ENCODE measurements around the gene SIK3.
"Not testable (repeated sequence)": the region's sequence is repeated elsewhere in the genome, so short reads cannot be mapped to it uniquely, and the experiment has no call there.

Gene SIK3

GRCh38 chr11:116856423-116856822 lies 241.8 kb downstream of the SIK3 start:
- DNase-seq: no peak

- no peak for DNase-seq
Measured at GRCh38 chr11:116855413-116855812, 242.8 kb downstream of the SIK3 start.

- peak; percentile 89 for DNase-seq
Measured at GRCh38 chr11:116853461-116854073, 244.7 kb downstream of the SIK3 start.

GRCh38 chr11:116852261-116853031 lies 245.8 kb downstream of the SIK3 start:
- peak; percentile 26 for DNase-seq

GRCh38 chr11:116851626-116852025 lies 246.6 kb downstream of the SIK3 start:
- no peak for DNase-seq

GRCh38 chr11:116849486-116849885 lies 248.7 kb downstream of the SIK3 start:
- no peak for DNase-seq

GRCh38 chr11:116849060-116849459 lies 249.2 kb downstream of the SIK3 start:
- no peak for DNase-seq

- DNase-seq: no peak
Measured at GRCh38 chr11:116847612-116848011, 250.6 kb downstream of the SIK3 start.

- DNase-seq: no peak
Measured at GRCh38 chr11:116844722-116845121, 253.5 kb downstream of the SIK3 start.

GRCh38 chr11:116843661-116844060 lies 254.6 kb downstream of the SIK3 start:
- DNase-seq: no peak

GRCh38 chr11:116842909-116843308 lies 255.3 kb downstream of the SIK3 start:
- DNase-seq: no peak

GRCh38 chr11:116842117-116842516 lies 256.1 kb downstream of the SIK3 start:
- DNase-seq: no peak

GRCh38 chr11:116840746-116841296 lies 257.4 kb downstream of the SIK3 start:
- DNase-seq: no peak

GRCh38 chr11:116840224-116840745 lies 257.9 kb downstream of the SIK3 start:
- DNase-seq: peak; percentile 22

- no peak for DNase-seq
Measured at GRCh38 chr11:116838321-116839084, 259.7 kb downstream of the SIK3 start.

GRCh38 chr11:116837231-116838091 lies 260.8 kb downstream of the SIK3 start, which contains the start of gene APOA1:
Gene APOA1 (minus strand): TSS chr11:116837622. CDS start chr11:116837387, 235 bp downstream.
- DNase-seq: peak; percentile 24

- DNase-seq: no peak
Measured at GRCh38 chr11:116836632-116836991, 261.6 kb downstream of the SIK3 start.

GRCh38 chr11:116835791-116836631 lies 262.2 kb downstream of the SIK3 start:
- DNase-seq: peak; percentile 93

- no peak for DNase-seq
Measured at GRCh38 chr11:116835042-116835772, 263.0 kb downstream of the SIK3 start.

GRCh38 chr11:116834535-116835041 lies 263.6 kb downstream of the SIK3 start:
- not testable (repeated sequence) for DNase-seq

All from fibroblast of upper back skin (primary cell).